GM12873 (cell line): ENCODE data around the gene CABLES2.

Experiments
- CTCF ChIP-seq: IDR thresholded peaks from 2 replicates; pipeline ENCODE4 v1.5.1; 2012; ENCODE audit warnings: low read depth, mild to moderate bottlenecking, moderate library complexity, low read length, control low read depth; ENCODE audit not compliant: insufficient read depth; ENCODE audit errors: missing control alignments

Gene CABLES2

GRCh38 chr20:62367136-62367632 lies 39.9 kb downstream of the CABLES2 start, which contains the start of gene LAMA5:
TSS of gene LAMA5 (minus strand) at chr20:62367312. CDS start at chr20:62367245, 67 bp downstream.
- TF ChIP-seq CTCF: no peak

- no peak for TF ChIP-seq CTCF
Observed at GRCh38 chr20:62366370-62367135, 40.5 kb downstream of the CABLES2 start.

GRCh38 chr20:62365814-62366369 lies 41.2 kb downstream of the CABLES2 start:
- TF ChIP-seq CTCF: no peak

- no peak for TF ChIP-seq CTCF
Observed at GRCh38 chr20:62364911-62365736, 42.0 kb downstream of the CABLES2 start.

- no peak for TF ChIP-seq CTCF
Observed at GRCh38 chr20:62363920-62364851, 42.9 kb downstream of the CABLES2 start.

GRCh38 chr20:62362991-62363919 lies 43.8 kb downstream of the CABLES2 start:
- no peak for TF ChIP-seq CTCF
